Esophagus muscularis mucosa (tissue), 4 donors: ENCODE measurements around the gene TMEM59L. TPM values are rescaled to one million over a fixed set of nuclear protein-coding genes. Genes with fewer than 3 reads are reported as not detected.

Source experiments
- DNase-seq: peaks from one replicate; pipeline ENCODE4 v3.0.0-alpha.2; 2017; ENCODE audit errors: extremely low spot score
- H3K27ac ChIP-seq, 4 donors: fragments of 200-600 bp; sonication (generic); replicated peaks in 1 of 4; 1 replicate in 3 of 4; 2 replicates in 1 of 4; pipeline ENCODE4 v1.5.1; 2016 to 2019; ENCODE audit warnings: mild to moderate bottlenecking in 1 of 4
- H3K27me3 ChIP-seq, 4 donors: fragments of 200-600 bp; sonication (generic); one replicate each; pipeline versions ENCODE4 v1.5.1 to v1.6.0; 2016 to 2019
- H3K36me3 ChIP-seq, 4 donors: fragments of 200-600 bp; sonication (generic); one replicate each; pipeline ENCODE4 v1.5.1; 2016 to 2019
- H3K4me1 ChIP-seq, 4 donors: fragments of 200-600 bp; sonication (generic); one replicate each; pipeline ENCODE4 v1.5.1; 2016 to 2019
- H3K4me3 ChIP-seq, 4 donors: fragments of 200-600 bp; sonication (generic); 1 replicate in 2 of 4; 2 replicates in 2 of 4; pipeline ENCODE4 v1.5.1; 2016 to 2019; ENCODE audit warnings: mild to moderate bottlenecking in 4 of 4, moderate library complexity in 1 of 4
- H3K9me3 ChIP-seq, 4 donors: fragments of 200-600 bp; sonication (generic); 1 replicate in 3 of 4; 2 replicates in 1 of 4; pipeline ENCODE4 v1.5.1; 2016 to 2019
- EP300 ChIP-seq: sonication (generic); formaldehyde crosslinking; IDR thresholded peaks from one replicate; pipeline ENCODE4 v1.6.1; 2017; ENCODE audit warnings: antibody characterized with exemption
- POLR2A ChIP-seq: fragments of 450-650 bp; IDR thresholded peaks from one replicate; pipeline ENCODE4 v1.6.1; 2017; ENCODE audit warnings: antibody characterized with exemption, moderate library complexity, mild to moderate bottlenecking, low read depth
- POLR2AphosphoS5 ChIP-seq, 2 donors: sonication (generic); formaldehyde crosslinking; IDR thresholded peaks; one replicate each; pipeline ENCODE4 v1.6.1; 2017; ENCODE audit warnings: antibody characterized with exemption in 2 of 2
- WGBS: methylation state at CpG from one replicate; pipeline ENCODE4 v1.1.5; 2018; 5-methylcytosine and 5-hydroxymethylcytosine counted together
- intact Hi-C: fragments of 100-400 bp; cut with DNase I; formaldehyde crosslinking; loops from one replicate; pipeline ENCODE4 v1.15.1; 2023
- total RNA-seq, 4 donors: library from RNA; depleted of rRNA; stranded (reverse); fragments of >200 nt; gene quantifications; one replicate each; pipeline versions ENCODE4 v1.1.0 to v1.2.1, GENCODE V29; 2016
- TF ChIP-seq, protein P1 (sequence below), 3 experiments: fragments of 200-600 bp in 2 of 3; fragments of 450-650 bp in 1 of 3; sonication (generic) in 2 of 3; IDR thresholded peaks; one replicate each; pipeline ENCODE4 v1.5.1; 2017 to 2019; ENCODE audit warnings: antibody characterized with exemption in 3 of 3, mild to moderate bottlenecking in 2 of 3, moderate library complexity in 1 of 3

TMEM59L gene
- total RNA-seq, 4 donors from 2014 or later, result 2.4 to 3.6 (median 2.8) TPM

DNA sequence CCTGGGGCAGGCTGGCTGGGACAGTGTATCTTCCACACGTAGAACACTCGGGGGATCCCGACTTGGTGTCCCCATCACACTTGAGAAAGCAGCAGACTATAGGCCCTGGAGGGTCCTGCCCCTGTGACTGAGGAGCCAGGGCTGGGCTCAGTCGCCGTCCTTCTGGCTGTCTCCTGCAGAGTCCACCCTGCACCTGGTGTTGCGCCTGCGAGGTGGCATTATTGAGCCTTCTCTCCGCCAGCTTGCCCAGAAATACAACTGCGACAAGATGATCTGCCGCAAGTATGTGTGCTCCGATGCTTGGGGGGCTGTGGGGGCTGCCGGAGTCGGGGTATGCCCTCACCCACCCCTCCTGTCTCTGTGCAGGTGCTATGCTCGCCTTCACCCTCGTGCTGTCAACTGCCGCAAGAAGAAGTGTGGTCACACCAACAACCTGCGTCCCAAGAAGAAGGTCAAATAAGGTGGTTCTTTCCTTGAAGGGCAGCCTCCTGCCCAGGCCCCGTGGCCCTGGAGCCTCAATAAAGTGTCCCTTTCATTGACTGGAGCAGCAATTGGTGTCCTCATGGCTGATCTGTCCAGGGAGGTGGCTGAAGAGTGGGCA, 37.9 kb upstream of the TMEM59L start:
- H3K27me3 ChIP-seq, result no peaks in the 10 kb centered on the region
- peaks cover 22 to 26% (median 24%) of the 10 kb centered on the region in 4 donors for H3K4me1 ChIP-seq
- DNase-seq, result no peak
- 88% methylated on average over 11 of the region's 18 CpGs for WGBS
- no peak for TF ChIP-seq POLR2AphosphoS5 (IDR thresholded peaks at IDR 0.05)
- no peak for TF ChIP-seq EP300
- TF ChIP-seq POLR2A, result no peak
- TF ChIP-seq, protein P1, sequence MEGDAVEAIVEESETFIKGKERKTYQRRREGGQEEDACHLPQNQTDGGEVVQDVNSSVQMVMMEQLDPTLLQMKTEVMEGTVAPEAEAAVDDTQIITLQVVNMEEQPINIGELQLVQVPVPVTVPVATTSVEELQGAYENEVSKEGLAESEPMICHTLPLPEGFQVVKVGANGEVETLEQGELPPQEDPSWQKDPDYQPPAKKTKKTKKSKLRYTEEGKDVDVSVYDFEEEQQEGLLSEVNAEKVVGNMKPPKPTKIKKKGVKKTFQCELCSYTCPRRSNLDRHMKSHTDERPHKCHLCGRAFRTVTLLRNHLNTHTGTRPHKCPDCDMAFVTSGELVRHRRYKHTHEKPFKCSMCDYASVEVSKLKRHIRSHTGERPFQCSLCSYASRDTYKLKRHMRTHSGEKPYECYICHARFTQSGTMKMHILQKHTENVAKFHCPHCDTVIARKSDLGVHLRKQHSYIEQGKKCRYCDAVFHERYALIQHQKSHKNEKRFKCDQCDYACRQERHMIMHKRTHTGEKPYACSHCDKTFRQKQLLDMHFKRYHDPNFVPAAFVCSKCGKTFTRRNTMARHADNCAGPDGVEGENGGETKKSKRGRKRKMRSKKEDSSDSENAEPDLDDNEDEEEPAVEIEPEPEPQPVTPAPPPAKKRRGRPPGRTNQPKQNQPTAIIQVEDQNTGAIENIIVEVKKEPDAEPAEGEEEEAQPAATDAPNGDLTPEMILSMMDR (IDR thresholded peaks at IDR 0.05), result no peak
- no peak overlapping the region for H3K4me3 ChIP-seq
- H3K27ac ChIP-seq, result no peak overlapping the region
- intact Hi-C loops, result no loop called here
- peaks cover 35 to 56% (median 45%) of the 10 kb centered on the region in 4 donors for H3K36me3 ChIP-seq
- no peaks in the 10 kb centered on the region for H3K9me3 ChIP-seq

DNA sequence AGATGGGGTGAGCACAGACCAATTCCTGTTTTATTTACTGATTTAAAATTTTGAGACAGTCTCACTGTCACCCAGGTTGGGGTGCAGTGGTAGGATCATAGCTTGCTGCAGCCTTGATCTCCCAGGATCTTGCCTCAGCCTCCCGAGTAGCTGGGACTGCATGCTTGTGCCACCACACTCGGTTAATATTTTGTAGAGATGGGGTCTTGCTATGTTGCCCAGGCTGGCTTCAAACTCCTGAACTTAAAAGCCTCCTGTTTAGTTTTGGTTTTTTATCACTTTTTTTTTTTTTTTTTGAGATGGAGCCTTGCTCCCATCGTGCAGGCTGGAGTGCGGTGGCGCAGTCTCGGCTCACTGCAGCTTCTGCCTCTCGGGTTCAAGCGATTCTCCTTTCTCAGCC, 36.3 kb upstream of the TMEM59L start:
- intact Hi-C loops, result no loop called here
- Histone ChIP-seq H3K4me1 (peaks cover 16 to 20% (median 19%) of the 10 kb centered on the region in 4 donors), H3K27me3 (no peaks in the 10 kb centered on the region), H3K27ac (no peak overlapping the region), H3K9me3 (no peaks in the 10 kb centered on the region), H3K36me3 (peaks cover 35 to 55% (median 45%) of the 10 kb centered on the region in 4 donors), H3K4me3 (no peak overlapping the region)
- WGBS, result 93% methylated on average over 7 of the region's 8 CpGs
- TF ChIP-seq, protein P1 (IDR thresholded peaks at IDR 0.05), result no peak
- TF ChIP-seq EP300, result no peak
- no peak for TF ChIP-seq POLR2A
- TF ChIP-seq POLR2AphosphoS5 (IDR thresholded peaks at IDR 0.05), result no peak
- DNase-seq, result no peak

DNA sequence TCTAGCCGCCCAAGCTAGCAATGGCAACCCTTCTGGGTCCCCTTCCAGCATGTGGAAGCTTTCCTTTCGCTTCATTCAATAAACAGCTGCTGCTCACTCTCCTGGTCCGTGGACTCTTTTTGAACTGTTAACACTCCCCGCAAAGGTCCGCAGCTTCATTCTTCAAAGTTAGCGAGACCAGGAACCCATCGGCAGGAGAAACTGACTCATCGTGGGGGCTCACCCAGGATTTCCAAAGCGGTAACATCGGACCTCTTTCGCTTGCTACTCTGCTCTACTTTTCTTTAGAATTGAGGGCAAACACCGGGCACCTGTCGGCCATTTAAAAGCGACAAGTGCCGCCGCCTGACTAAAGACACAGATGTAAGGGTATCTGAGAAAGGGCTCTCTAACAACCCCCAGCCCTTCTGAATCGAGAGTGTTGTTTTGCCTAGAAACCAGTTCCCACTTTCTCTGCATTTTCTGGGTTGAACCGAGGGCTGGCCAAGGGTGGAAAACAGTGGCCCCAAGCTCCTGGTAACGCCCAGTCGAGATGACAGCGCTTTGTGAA, 35.2 kb upstream of the TMEM59L start:
- WGBS, result 93% methylated on average over 19 of the region's 21 CpGs
- no peaks in the 10 kb centered on the region for H3K27me3 ChIP-seq
- intact Hi-C loops, result no loop called here
- peaks cover 35 to 55% (median 45%) of the 10 kb centered on the region in 4 donors for H3K36me3 ChIP-seq
- no peak overlapping the region for H3K27ac ChIP-seq
- TF ChIP-seq EP300 (no peak), POLR2A (no peak), POLR2AphosphoS5 (IDR thresholded peaks at IDR 0.05) (no peak)
- TF ChIP-seq, protein P1 (IDR thresholded peaks at IDR 0.05), result no peak
- no peak for DNase-seq
- H3K9me3 ChIP-seq, result no peaks in the 10 kb centered on the region
- no peak overlapping the region for H3K4me3 ChIP-seq
- H3K4me1 ChIP-seq, result peaks cover 12 to 17% (median 15%) of the 10 kb centered on the region in 4 donors

DNA sequence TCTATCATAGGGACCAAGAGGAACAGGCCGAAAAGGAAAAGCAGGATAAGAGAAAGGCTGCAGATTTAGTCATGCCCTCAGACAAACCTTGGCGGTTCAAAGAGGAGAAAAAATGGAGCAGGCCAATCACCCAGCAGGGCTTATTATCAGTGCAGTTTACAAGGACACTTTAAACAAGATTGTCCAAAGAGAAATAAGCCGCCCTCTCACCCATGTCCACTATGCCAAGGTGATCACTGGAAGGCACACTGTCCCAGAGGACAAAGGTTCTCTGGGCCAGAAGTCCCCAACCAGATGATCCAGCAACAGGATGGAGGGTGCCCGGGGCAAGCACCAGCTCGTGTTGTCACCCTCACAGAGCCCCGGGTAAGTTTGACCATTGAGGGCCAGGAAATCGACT, 32.4 kb upstream of the TMEM59L start:
- no peak for DNase-seq
- H3K4me1 ChIP-seq, result no peaks in the 10 kb centered on the region
- H3K27me3 ChIP-seq, result no peaks in the 10 kb centered on the region
- no peak overlapping the region for H3K27ac ChIP-seq
- intact Hi-C loops, result no loop called here
- H3K36me3 ChIP-seq, result peaks cover 14 to 33% (median 24%) of the 10 kb centered on the region in 4 donors
- WGBS, result 73% methylated on average over 7 of the region's 7 CpGs
- no peak overlapping the region for H3K4me3 ChIP-seq
- no peak for TF ChIP-seq POLR2AphosphoS5 (IDR thresholded peaks at IDR 0.05)
- no peak for TF ChIP-seq POLR2A
- TF ChIP-seq, protein P1 (IDR thresholded peaks at IDR 0.05), result no peak
- no peak for TF ChIP-seq EP300
- H3K9me3 ChIP-seq, result no peaks in the 10 kb centered on the region
